Measurements from ENCODE around the gene ERMN.

GRCh38 chr2:157290525-157290924 lies 35.1 kb downstream of the ERMN start:
- TF ChIP-seq POLR2A (IDR thresholded peaks at IDR 0.05) (no peak), CTCF (IDR thresholded peaks at IDR 0.05) (no peak), POLR2AphosphoS5 (IDR thresholded peaks at IDR 0.05) (no peak), EP300 (IDR thresholded peaks at IDR 0.05; ENCODE audit: low read depth) (no peak)
